ENCODE data around the gene MIPEP.
A peak's percentile ranks its signal among the peaks of the same experiment; 100 is the strongest.

The MIPEP gene

DNA sequence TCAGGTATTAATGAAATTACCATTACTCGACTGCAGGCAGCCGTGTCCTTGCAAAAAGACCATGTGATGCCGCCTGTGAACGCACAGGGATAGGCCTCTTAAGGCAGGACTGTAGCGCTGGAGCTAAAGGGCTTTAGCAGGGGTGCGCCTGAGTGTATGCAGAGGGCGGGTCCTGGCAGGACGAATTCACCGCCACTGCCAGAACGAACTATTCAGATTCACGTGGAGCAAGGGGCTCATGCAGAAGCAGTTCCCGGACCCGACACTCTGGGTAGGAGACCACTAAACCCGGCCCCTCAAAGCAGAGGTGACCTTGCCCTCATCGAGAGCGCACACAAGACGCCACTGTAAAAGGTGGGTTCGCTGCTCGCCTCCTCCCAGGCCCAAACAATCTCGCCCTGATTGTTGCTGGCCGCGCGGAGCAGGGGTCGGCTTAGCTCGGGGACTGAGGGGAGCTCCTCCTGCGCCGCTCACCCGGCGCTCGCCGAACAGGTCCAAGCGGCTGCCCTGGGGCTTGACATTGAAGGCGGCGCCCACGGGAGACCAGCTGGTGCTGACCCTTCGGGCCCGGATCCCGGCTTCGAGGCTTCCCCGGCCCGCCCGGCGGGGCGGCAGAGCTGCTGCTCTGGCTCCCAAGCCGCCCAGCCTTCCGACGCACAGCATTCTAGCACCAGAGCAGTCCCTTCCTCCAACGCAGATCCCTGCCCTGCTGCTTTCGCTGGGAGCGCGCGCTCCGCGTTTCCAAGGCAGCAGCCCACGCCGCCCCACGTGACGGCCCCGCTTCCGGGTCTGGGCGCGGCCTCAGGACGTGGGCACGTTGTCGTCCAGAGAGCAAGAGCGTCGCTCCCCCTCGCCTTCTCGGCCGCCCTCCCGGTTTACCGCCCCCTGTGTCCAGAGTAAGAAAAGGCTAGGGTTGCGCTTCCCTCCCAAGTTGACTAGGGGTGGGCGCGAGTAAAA lies at the start of gene MIPEP:
TSS of gene MIPEP (minus strand) at position 743 of the 957 bp plus-strand sequence. CDS start at position 663, 80 bp downstream.
- Histone ChIP-seq H3K36me3 (ENCODE audit: control insufficient read depth, low read length) (peaks cover 7% of the 10 kb centered on the region), H3K27ac (ENCODE audit: low read depth, low read length) (peak within 1 kb of the TSS; percentile 20; the same call in 1 of the 2 replicates), H3K9me3 (ENCODE audit: control insufficient read depth, insufficient read depth, low read length) (no peaks in the 10 kb centered on the region), H3K79me2 (ENCODE audit: control insufficient read depth, low read length) (peaks cover 12% of the 10 kb centered on the region), H3F3A (ENCODE audit: control insufficient read depth, insufficient read depth) (no peaks in the 10 kb centered on the region), H3K9me2 (replicated peaks; ENCODE audit: control insufficient read depth, low read length) (no peaks in the 10 kb centered on the region), H4K20me1 (ENCODE audit: control insufficient read depth, insufficient read depth, low read depth, low read length) (no peaks in the 10 kb centered on the region), H3K4me2 (ENCODE audit: low read length) (peak within 1 kb of the TSS; percentile 75), H3K4me3 (ENCODE audit: low read length) (peak within 1 kb of the TSS; percentile 99), H3K27me3 (ENCODE audit: control insufficient read depth, low read length) (no peaks in the 10 kb centered on the region), H3K4me1 (ENCODE audit: control insufficient read depth, low read length) (peaks cover 18% of the 10 kb centered on the region)
- peak; percentile 82 for TF ChIP-seq CTCF (IDR thresholded peaks at IDR 0.05; ENCODE audit: low read depth, low read length, poor library complexity, severe bottlenecking)
- no peak for TF ChIP-seq EZH2phosphoT487 (IDR thresholded peaks at IDR 0.05; ENCODE audit: borderline replicate concordance, low read length)

GRCh38 chr13:23934520-23934919 lies 45.3 kb upstream of the MIPEP start:
- H4K20me1 ChIP-seq (ENCODE audit: control insufficient read depth, insufficient read depth, low read depth, low read length) = no peaks in the 10 kb centered on the region
- no peak overlapping the region for H3K27ac ChIP-seq (ENCODE audit: low read depth, low read length)
- TF ChIP-seq CTCF (IDR thresholded peaks at IDR 0.05; ENCODE audit: low read depth, low read length, poor library complexity, severe bottlenecking) (no peak), EZH2phosphoT487 (IDR thresholded peaks at IDR 0.05; ENCODE audit: borderline replicate concordance, low read length) (no peak)

GRCh38 chr13:23928985-23929384 lies 39.8 kb upstream of the MIPEP start:
- H3K27ac ChIP-seq (ENCODE audit: low read depth, low read length) = no peak overlapping the region
- no peak overlapping the region for H3K4me2 ChIP-seq (ENCODE audit: low read length)
- no peaks in the 10 kb centered on the region for H3F3A ChIP-seq (ENCODE audit: control insufficient read depth, insufficient read depth)

More at GRCh38 chr13:23934520-23934919, 45.3 kb upstream of the MIPEP start:
- H3K9me3 ChIP-seq (ENCODE audit: control insufficient read depth, insufficient read depth, low read length) = no peaks in the 10 kb centered on the region
- H3K4me2 ChIP-seq (ENCODE audit: low read length) = no peak overlapping the region
- H3K79me2 ChIP-seq (ENCODE audit: control insufficient read depth, low read length) = no peaks in the 10 kb centered on the region
- H3K4me3 ChIP-seq (ENCODE audit: low read length) = no peak overlapping the region
- H3K4me1 ChIP-seq (ENCODE audit: control insufficient read depth, low read length) = no peaks in the 10 kb centered on the region
- no peaks in the 10 kb centered on the region for H3K9me2 ChIP-seq (replicated peaks; ENCODE audit: control insufficient read depth, low read length)
- no peaks in the 10 kb centered on the region for H3F3A ChIP-seq (ENCODE audit: control insufficient read depth, insufficient read depth)
- peaks cover 13% of the 10 kb centered on the region; the same call in 1 of the 2 replicates for H3K27me3 ChIP-seq (ENCODE audit: control insufficient read depth, low read length)
- H3K36me3 ChIP-seq (ENCODE audit: control insufficient read depth, low read length) = no peaks in the 10 kb centered on the region

More at GRCh38 chr13:23928985-23929384, 39.8 kb upstream of the MIPEP start:
- Histone ChIP-seq H3K4me1 (ENCODE audit: control insufficient read depth, low read length) (no peaks in the 10 kb centered on the region), H4K20me1 (ENCODE audit: control insufficient read depth, insufficient read depth, low read depth, low read length) (no peaks in the 10 kb centered on the region), H3K9me3 (ENCODE audit: control insufficient read depth, insufficient read depth, low read length) (no peaks in the 10 kb centered on the region), H3K4me3 (ENCODE audit: low read length) (no peak overlapping the region), H3K36me3 (ENCODE audit: control insufficient read depth, low read length) (no peaks in the 10 kb centered on the region), H3K9me2 (replicated peaks; ENCODE audit: control insufficient read depth, low read length) (no peaks in the 10 kb centered on the region), H3K27me3 (ENCODE audit: control insufficient read depth, low read length) (peaks cover 14% of the 10 kb centered on the region), H3K79me2 (ENCODE audit: control insufficient read depth, low read length) (no peaks in the 10 kb centered on the region)
- TF ChIP-seq CTCF (IDR thresholded peaks at IDR 0.05; ENCODE audit: low read depth, low read length, poor library complexity, severe bottlenecking) (no peak), EZH2phosphoT487 (IDR thresholded peaks at IDR 0.05; ENCODE audit: borderline replicate concordance, low read length) (no peak)
